Erythroblast (primary cell): ENCODE measurements around the gene ERMAP.

Experiments used
- GATA1 ChIP-seq: IDR thresholded peaks from 2 replicates; pipeline ENCODE4 v1.6.1; 2011; ENCODE audit warnings: low read depth, mild to moderate bottlenecking, control low read depth, low read length, moderate library complexity
- POLR2A ChIP-seq: IDR thresholded peaks from 2 replicates; pipeline ENCODE4 v1.6.1; 2011; ENCODE audit warnings: mild to moderate bottlenecking, low read length

DNA sequence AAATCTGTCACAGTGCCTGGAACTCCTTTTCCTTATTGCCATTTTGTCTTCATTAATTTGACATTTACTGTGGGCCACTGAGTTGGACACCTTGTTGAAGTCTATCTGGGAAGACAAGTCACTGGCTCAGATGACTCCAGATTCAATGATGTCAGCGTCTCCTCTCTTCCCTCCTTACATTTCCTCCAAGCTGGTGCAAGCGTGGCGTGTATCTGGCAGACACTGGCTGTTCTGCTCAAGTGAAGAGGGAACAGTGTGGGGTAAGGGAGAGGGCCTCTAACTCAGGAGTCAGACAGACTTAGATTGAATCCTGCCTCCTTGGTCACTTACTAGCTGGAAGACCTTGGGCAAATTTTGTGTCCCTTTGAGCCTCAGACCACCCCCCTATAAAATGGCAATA, 20.8 kb downstream of the ERMAP start:
- TF ChIP-seq POLR2A: no peak
- no peak for TF ChIP-seq GATA1
